SU-DHL-6 (cell line): ENCODE results near the gene NUDT4.
"Not testable (repeated sequence)": the region's sequence is repeated elsewhere in the genome, so short reads cannot be mapped to it uniquely, and the experiment has no call there.

ENCODE experiments used
- H2AFZ ChIP-seq: fragments of 200-600 bp; sonication (generic); 2 replicates; pipeline ENCODE4 v1.6.1; 2014; ENCODE audit warnings: low read depth, mild to moderate bottlenecking, moderate library complexity, mixed read lengths, antibody characterized with exemption, low read length; ENCODE audit not compliant: severe bottlenecking
- H3F3A ChIP-seq: fragments of 200-600 bp; shearing (Covaris generic); 2 replicates; pipeline ENCODE4 v1.6.0; 2016; ENCODE audit warnings: antibody characterized with exemption, mild to moderate bottlenecking; ENCODE audit not compliant: insufficient read depth
- H3K27ac ChIP-seq: fragments of 200-600 bp; sonication (generic); 2 replicates; pipeline ENCODE4 v1.5.1; 2016; ENCODE audit warnings: low read depth, mild to moderate bottlenecking, low read length, moderate library complexity, mixed read lengths
- H3K27me3 ChIP-seq: fragments of 200-600 bp; sonication (generic), shearing (Covaris generic); 2 replicates; pipeline ENCODE4 v1.6.0; 2014; ENCODE audit warnings: mild to moderate bottlenecking, low read length
- H3K36me3 ChIP-seq: fragments of 200-600 bp; sonication (generic); 2 replicates; pipeline ENCODE4 v1.6.1; 2014; ENCODE audit warnings: mild to moderate bottlenecking, low read length, mixed read lengths
- H3K4me2 ChIP-seq: fragments of 300-600, 200-600 bp; shearing (Covaris generic), sonication (generic); 2 replicates; pipeline ENCODE4 v1.6.0; 2014; ENCODE audit warnings: low read length, low read depth, mild to moderate bottlenecking; ENCODE audit not compliant: poor library complexity, severe bottlenecking
- H3K4me3 ChIP-seq: fragments of 200-600 bp; sonication (generic); 2 replicates; pipeline ENCODE4 v1.5.1; 2014; ENCODE audit warnings: antibody characterized with exemption, low read length, mild to moderate bottlenecking, mixed read lengths; ENCODE audit not compliant: insufficient read depth, poor library complexity, severe bottlenecking
- H3K79me2 ChIP-seq: fragments of 200-600 bp; sonication (generic); 2 replicates; pipeline ENCODE4 v1.6.1; 2014; ENCODE audit warnings: mild to moderate bottlenecking, low read length, moderate library complexity; ENCODE audit not compliant: insufficient read depth
- H3K9ac ChIP-seq: fragments of 200-600 bp; sonication (generic); 2 replicates; pipeline ENCODE4 v1.7.0; 2014; ENCODE audit warnings: mild to moderate bottlenecking, low read length
- H3K9me2 ChIP-seq: fragments of 200-600 bp; sonication (generic); replicated peaks from 2 replicates; pipeline ENCODE4 v1.6.1; 2014; ENCODE audit warnings: low read length; ENCODE audit not compliant: insufficient read depth
- H3K9me3 ChIP-seq: fragments of 200-600 bp; sonication (generic); 2 replicates; pipeline ENCODE4 v1.6.1; 2014; ENCODE audit warnings: low read length, mixed read lengths; ENCODE audit not compliant: insufficient read depth
- H4K20me1 ChIP-seq: fragments of 200-600 bp; sonication (generic); 2 replicates; pipeline ENCODE4 v1.6.1; 2014; ENCODE audit warnings: low read depth, mild to moderate bottlenecking, antibody characterized with exemption, low read length, moderate library complexity, mixed read lengths
- CTCF ChIP-seq: fragments of 200-600 bp; sonication (generic); IDR thresholded peaks from one replicate; pipeline ENCODE4 v1.5.1; 2017; ENCODE audit warnings: antibody characterized with exemption, mild to moderate bottlenecking, low read length, moderate library complexity; ENCODE audit not compliant: insufficient read depth, poor library complexity, severe bottlenecking
- EZH2phosphoT487 ChIP-seq: fragments of 200-600 bp; sonication (generic), shearing (Covaris generic); conservative IDR thresholded peaks from 2 replicates; pipeline ENCODE4 v1.6.1; 2018; ENCODE audit warnings: mild to moderate bottlenecking, antibody characterized with exemption, low read length, moderate library complexity, mixed read lengths

NUDT4 gene

GRCh38 chr12:93375906-93376305 lies 1.8 kb upstream of the NUDT4 start:
- no peak overlapping the region for H2AFZ ChIP-seq
- peaks cover 4% of the 10 kb centered on the region; the same call in 1 of the 2 replicates for H4K20me1 ChIP-seq
- peaks cover 26% of the 10 kb centered on the region for H3K79me2 ChIP-seq
- no peaks in the 10 kb centered on the region for H3K27me3 ChIP-seq
- no peak overlapping the region for H3K27ac ChIP-seq
- no peak overlapping the region for H3K4me2 ChIP-seq
- TF ChIP-seq EZH2phosphoT487 = no peak
- TF ChIP-seq CTCF = no peak
- H3F3A ChIP-seq = no peaks in the 10 kb centered on the region
- no peaks in the 10 kb centered on the region for H3K36me3 ChIP-seq
- no peaks in the 10 kb centered on the region for H3K9me3 ChIP-seq
- H3K9me2 ChIP-seq = no peaks in the 10 kb centered on the region
- H3K4me3 ChIP-seq = no peak overlapping the region
- no peak overlapping the region for H3K9ac ChIP-seq

- Histone ChIP-seq H4K20me1 (peaks cover 12% of the 10 kb centered on the region; the same call in 1 of the 2 replicates), H3K27me3 (no peaks in the 10 kb centered on the region), H3K4me2 (peak overlapping the region; percentile 61), H3K4me3 (no peak overlapping the region), H3K9ac (no peak overlapping the region), H2AFZ (no peak overlapping the region), H3F3A (no peaks in the 10 kb centered on the region), H3K9me2 (no peaks in the 10 kb centered on the region), H3K79me2 (peaks cover 33% of the 10 kb centered on the region), H3K27ac (no peak overlapping the region), H3K36me3 (no peaks in the 10 kb centered on the region), H3K9me3 (no peaks in the 10 kb centered on the region)
- TF ChIP-seq CTCF = no peak
- TF ChIP-seq EZH2phosphoT487 = no peak
Measured at GRCh38 chr12:93376436-93377251, 1.1 kb upstream of the NUDT4 start.

- Histone ChIP-seq H3K4me2 (peak overlapping the region; percentile 69), H3K9ac (peak overlapping the region; percentile 66), H4K20me1 (peaks cover 15% of the 10 kb centered on the region; the same call in 1 of the 2 replicates), H3K79me2 (peaks cover 50% of the 10 kb centered on the region), H2AFZ (peak overlapping the region; percentile 38), H3K27ac (peak overlapping the region; percentile 46), H3K4me3 (peak overlapping the region; percentile 75)
- H3K36me3 ChIP-seq, H3F3A ChIP-seq, H3K9me2 ChIP-seq, H3K27me3 ChIP-seq, H3K9me3 ChIP-seq: not testable (repeated sequence)
Measured at GRCh38 chr12:93378196-93378997, 672 bp downstream of the NUDT4 start.

- H2AFZ ChIP-seq = peak overlapping the region; percentile 38
- TF ChIP-seq CTCF (no peak), EZH2phosphoT487 (no peak)
- no peaks in the 10 kb centered on the region for H3F3A ChIP-seq
- H3K9me3 ChIP-seq = no peaks in the 10 kb centered on the region
- H3K79me2 ChIP-seq = peaks cover 56% of the 10 kb centered on the region
- peak overlapping the region; percentile 66 for H3K9ac ChIP-seq
- peak overlapping the region; percentile 75 for H3K4me3 ChIP-seq
- no peaks in the 10 kb centered on the region for H3K9me2 ChIP-seq
- no peaks in the 10 kb centered on the region for H3K27me3 ChIP-seq
- H3K36me3 ChIP-seq = no peaks in the 10 kb centered on the region
- H3K27ac ChIP-seq = peak overlapping the region; percentile 46
- peaks cover 15% of the 10 kb centered on the region; the same call in 1 of the 2 replicates for H4K20me1 ChIP-seq
- H3K4me2 ChIP-seq = peak overlapping the region; percentile 69
Measured at GRCh38 chr12:93378998-93379325, 1.2 kb downstream of the NUDT4 start.
